NCI-H2227 (cell line): Measurements from ENCODE around the gene CHCHD6.

Source experiments
- DNase-seq: peaks from one replicate; lab custom pipeline; 2025; ENCODE audit not compliant: unreplicated experiment; lab: John Stamatoyannopoulos, UW

Gene CHCHD6

DNA sequence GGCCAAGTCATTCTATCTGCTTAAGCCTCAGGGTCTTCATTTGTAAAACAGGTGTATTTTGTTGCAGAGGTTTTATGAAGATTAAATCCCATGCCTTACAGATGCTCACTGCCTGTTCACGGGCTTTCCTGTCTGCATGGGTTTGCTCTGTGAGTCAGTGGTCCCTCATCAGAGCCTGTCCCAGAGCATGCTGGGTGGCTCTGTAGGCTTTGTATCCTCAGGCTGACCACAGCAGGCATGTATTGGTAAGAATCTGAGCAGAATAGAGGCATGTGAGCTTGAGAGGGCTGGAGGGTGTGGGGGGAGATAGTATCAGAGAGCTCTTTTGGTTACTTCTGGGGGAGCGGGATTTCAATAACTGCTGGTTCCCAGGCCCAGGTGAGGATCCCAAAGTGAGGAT, 233.5 kb downstream of the CHCHD6 start:
- no peak for DNase-seq

DNA sequence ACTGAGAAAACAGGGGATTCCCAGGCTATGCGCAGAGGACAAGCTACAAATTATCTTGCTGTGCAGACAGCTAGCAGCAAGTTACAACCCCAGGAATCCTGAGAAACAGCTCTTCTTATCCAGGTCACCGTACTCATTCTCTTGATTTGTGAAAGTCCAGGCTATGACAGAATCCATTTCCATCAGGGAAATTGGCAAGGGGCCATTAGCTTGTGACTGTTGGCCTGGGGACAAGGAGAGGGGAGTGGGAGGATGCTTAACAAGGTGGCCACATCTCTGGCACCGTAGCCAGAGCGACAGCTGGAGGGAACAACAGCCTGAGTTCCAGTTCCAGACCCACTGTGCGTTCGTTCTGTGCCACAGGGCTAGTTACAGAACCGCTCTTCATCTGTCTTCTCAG, 233.9 kb downstream of the CHCHD6 start:
- DNase-seq, result no peak

DNA sequence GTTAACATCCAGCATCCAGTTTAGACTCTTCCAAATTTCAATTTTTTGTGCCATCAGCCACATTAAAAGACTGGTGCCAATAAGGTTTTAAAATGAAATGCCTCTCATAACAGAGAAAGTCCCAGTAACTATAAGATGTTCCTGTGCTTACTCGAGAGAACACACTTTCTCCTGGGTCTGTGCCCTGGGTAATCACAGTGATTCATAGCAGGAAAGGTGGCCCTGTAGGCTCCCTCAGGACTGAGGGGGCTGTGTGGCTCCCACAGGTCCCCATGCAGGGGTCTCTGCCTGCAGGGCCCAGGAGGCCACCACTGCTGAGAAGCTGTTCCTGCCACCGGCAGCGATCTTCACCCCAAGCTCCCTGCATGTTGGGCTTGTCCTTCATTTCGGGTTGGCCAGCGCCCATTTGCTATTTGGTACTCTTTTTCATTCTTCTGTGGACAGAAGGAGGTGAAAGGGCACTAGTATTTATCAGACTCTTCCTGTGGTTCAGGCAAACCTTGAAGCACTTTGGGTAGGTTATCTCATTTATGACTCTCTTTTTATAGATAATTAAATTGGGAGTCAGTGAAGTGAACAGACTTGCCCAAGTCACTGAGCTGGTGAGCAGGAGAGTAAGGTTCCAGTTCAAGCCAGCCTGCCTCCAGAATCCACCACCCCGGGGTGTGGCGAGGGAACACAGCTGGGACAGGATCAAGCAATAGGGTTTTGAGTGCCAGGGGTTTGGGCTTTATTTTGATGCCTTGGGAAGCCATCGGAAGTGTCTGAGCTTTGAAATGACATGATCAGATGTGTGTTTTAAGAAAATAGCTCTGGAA, 234.7 kb downstream of the CHCHD6 start:
- no peak for DNase-seq

DNA sequence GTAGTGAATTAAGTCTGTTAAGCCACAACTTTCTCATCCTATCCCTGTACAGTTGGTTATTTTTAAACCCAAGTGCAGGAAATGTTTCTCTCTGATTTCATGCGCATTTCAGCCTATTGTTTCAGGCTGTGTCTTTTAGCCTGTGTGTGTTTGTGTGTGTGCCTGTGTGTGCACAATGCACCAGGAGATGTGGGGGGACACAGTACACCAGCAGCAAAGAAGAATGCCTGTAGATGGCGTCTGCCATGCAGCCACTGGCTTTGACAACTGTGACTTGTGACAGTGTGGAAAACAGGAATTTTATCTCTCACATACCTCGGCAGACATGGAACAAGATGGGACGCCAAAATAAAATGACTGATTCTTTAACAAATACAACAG, 235.3 kb downstream of the CHCHD6 start:
- no peak for DNase-seq

DNA sequence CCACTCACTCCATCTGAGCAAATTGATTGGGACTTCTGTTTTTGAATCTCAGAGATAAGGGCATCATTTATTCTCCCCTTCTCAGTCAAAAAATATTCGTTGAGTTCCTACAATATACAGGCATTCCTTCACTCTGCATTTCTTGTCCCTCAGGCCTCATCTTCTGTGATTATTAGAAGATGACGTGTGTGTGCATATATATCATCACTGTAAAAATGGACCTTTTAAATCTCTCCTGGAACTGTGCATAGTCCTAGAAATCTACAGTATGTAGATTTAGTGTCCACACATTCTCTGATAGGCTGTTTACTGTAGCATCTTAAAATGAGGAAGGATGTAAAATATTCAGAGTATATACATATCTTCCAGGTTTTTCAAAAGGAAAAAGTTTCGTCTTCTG, 235.7 kb downstream of the CHCHD6 start:
- DNase-seq, result no peak

DNA sequence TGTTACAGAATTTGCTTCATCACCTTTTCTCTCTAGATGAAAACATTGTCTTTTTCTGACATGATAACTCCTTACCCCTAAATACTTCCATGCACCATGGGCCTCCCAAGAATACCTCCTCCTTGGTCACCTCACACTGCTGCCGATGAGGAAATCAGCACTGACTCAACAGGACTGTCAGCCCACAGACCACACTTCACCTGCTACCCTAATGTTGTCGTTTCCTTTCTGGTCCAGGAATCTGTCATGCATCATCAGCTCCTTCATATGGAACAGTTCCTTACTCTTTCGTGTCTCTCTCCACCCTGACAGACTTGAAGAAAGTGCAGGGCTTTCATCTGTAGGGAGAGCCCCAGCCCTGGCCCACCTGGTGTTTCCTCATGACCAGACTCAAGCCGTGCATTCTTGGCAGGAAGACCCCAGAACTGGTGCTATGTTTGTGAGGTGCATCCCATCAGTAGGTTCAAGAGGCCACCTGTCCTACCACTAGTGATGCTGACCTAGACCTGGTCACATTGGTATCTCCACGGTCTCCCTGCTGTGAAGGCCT, 237.8 kb downstream of the CHCHD6 start:
- no peak for DNase-seq

DNA sequence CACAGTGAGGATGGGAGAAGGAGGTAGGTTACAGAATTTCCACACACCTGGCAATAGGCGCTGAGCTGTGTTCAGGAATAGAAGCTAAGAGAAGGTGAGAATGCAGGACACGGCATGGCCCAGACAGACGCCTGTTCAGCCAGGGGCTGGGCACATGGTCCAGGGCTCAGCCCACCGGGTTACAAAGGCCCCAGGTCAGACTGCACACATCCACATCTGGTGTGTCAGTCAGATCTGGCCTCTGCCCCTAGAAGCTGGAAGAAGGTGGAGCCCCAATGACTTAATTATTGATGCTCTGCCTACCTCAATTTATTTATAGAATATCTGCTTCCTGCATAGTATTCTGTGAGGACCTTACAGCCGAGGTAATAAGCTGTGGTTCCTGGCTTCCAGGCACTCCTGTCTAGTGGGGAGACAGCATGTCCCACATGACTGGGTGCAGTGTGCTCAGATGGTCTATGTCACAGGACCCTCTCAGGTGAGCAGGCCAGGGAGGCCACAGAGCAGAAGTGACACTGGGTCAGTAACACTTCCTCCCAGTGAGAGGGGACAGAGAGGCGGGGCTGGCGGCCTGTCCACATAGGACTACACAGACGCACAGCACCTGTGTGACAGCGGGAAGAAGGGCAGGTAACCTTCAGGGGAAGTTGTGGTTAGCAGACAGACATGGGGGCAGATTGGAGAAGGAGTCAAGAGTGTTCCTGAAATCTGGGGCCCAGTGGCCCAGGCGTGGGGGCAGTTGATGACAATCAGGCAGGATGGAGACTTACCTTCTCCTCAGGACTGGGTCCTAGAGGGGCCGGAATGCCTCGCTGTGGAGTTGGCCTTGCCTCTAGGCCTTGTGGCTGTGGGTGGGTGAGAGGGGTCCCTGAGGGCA, 240.3 kb downstream of the CHCHD6 start:
- no peak for DNase-seq

DNA sequence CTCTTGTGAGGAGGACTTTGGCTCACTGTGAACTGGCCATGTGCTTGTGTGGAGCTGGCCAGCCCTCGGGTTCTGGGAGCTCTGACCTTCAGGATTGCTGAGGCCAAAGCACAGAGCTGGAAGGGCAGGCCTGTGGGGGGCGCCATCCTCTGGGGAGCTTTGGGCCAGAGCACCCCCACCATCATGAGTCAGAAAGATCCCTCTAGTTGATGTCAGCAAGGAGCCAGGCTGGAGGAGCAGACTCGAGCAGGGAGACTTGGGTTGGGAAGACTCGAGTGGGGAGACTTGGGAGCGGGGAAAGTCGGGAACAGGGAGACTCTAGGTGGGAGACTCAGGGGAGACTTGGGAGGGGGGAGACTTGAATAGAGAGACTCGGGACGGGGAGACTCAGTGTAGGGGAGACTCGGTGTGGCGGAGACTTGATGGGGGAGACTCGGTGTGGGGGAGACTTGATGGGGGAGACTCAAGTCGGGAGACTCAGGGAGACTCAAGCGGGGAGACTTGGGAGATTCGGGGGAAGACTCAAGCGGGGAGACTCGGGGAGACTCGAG, 241.2 kb downstream of the CHCHD6 start:
- no peak for DNase-seq

DNA sequence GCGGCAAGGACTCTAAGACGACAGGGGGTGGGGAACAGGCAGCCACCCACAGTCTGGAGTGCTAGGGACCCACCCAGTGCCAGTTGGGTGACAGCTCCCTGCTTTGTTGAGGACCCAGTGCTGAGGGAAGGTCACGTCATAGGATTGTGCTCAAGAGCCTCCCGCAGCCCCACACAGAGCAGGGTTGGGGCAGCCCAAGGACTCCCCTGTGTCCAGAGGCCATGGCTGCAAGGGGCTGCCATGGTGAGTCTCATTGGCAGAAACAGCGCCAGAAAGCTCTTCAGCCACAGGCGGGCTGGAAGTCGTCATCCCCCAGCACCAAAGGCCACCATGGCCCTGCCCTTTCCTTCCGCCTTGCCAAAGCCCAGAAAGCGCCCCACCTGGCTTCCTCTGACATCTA, 241.9 kb downstream of the CHCHD6 start:
- DNase-seq, result no peak

DNA sequence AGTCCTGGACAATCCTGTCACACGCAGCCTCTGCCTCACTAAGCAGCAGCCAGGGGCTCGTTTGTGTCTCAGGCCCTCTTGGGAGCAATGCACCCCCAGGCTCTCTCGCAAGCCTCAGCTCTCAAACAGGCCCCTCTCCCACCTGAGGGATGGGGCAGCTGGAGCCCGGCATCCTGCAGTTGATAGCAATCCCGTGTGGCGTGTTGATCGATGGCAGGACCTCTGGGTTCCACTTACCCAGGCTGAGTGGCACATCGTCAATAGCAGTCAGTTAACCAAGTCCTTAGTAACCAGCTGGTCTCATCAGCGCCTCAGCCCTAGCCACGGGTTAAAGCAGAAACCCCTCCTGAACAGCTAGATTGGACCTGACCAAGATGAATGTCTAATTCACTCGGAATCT, 242.4 kb downstream of the CHCHD6 start:
- DNase-seq, result no peak

DNA sequence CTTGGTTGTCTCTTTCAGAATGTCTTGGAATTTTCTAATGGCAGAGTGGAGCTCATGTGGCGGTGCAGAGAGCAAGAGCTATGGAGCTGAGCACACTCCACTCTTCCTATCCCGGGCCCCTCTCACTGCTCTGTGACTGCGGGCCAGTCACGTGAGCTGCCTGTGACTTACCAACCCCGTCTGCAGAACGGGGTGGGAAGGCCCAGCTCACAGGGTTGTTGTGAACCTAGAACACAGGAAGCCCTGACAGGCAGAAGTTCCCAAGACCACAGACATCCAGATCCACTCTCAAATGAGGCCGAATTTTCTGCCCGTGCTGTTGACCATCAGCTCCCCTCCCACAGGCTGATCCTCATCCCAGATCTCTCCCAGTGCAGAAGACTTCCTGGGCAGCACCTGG, 243.4 kb downstream of the CHCHD6 start:
- DNase-seq, result no peak

DNA sequence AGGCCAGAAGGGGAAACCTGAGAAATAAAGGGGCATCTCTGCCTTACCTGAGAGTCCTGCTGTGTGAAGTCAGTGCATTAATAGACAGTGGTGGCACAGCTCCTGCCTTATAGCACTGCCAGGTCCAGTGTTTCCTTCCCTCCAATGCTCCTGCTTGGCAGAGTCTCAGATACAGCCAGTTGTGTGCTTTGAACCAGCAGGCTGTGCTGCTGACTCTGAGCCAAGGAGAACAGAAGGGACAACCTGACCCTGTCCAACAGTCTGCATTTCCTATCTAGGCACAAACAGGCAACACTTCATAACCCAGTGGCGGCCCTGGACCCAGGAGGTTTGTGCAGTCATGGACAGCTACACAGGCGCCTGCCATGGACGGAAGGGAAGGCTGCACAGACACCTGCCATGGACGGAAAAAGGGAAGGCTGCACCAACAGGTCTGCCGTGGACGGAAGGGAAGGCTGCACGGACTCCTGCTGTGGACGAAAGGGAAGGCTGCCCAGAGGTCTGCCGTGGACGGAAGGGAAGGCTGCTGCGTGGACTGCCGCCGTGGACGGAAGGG, 245.0 kb downstream of the CHCHD6 start:
- no peak for DNase-seq

DNA sequence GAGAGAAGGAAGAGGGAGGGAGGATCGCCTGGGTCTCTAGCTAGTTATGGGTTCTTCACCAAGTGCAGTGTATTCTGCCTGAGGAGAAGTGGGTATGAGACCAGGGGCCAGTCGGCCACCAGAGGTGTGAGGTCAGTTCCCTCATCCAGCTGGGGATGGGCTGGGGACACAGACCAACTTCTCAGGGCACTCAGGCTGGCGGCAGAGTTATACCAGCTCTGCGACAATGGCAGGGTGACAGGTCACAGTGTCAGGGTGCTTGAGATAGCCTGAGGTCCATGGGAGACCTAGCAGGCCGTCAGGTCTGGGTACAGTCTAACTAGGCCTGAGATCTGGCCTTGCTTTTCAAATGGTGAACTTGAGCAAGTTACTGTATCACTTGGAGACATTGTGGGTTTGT, 247.5 kb downstream of the CHCHD6 start:
- no peak for DNase-seq

DNA sequence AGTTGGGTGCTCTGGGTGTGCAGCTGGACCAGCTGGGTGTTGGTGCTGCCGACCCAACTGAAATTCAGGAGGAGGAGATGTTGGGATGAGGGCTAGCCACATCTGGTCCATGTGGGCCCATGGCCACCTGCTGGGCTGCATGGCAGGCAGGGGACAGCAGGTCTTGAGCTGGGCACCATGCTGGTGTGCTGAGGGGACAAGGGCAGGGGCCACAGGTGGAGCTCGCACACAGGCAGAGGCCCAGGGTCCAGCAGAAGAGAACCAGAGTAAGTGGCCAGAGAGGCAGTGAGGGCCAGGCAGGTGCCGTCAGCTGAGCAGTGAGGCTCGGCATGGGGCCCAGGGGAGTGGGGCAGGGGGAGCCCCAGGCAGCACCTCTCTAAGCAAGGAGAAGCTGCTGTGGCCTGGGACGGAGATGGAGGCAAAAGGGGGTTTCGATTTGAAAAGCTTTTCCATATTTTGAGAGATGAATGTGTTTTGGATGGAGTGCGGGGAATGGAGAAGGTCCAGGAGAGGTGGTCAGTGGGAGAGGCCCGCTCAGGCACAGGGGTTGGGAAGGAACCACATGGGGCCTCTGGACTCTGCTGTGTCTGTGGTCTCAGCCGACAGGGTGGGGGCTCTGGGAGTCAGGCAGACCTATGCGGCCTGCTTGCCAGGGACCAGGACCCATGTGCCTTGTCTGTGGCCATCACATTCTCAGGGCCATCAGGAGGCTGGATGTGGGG, 248.4 kb downstream of the CHCHD6 start:
- no peak for DNase-seq

DNA sequence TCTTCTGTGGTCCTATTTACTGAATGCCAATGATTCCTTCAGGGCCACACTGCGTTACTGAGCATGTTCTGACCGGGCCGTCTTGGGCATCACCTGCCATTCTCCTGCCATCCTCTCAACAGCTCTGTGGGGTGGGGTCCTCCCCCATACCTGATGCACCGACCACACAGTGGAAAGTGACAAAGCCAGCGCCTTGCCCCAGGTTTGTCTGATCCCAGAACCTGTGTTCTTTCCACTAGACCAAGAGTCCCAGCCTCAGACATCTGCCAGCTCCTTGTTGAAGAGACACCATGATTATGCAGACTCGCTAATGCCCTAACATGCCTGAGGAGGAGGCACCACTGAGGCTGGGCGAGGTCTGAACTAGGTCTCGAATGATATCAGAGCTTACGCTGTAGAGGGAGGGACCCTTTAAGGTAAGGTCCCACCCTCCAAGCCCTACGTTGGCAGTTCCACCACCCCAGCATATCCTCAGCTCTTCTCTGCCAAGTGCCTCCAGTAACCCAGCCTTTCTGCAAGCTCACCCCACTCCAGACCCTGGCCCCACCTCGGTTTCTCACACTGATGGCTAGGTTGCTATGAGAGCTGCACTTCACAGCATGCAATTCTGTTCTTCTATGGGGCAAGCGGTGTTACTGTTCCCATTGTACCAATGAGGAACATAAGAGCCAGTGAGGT, 249.1 kb downstream of the CHCHD6 start:
- DNase-seq, result no peak

DNA sequence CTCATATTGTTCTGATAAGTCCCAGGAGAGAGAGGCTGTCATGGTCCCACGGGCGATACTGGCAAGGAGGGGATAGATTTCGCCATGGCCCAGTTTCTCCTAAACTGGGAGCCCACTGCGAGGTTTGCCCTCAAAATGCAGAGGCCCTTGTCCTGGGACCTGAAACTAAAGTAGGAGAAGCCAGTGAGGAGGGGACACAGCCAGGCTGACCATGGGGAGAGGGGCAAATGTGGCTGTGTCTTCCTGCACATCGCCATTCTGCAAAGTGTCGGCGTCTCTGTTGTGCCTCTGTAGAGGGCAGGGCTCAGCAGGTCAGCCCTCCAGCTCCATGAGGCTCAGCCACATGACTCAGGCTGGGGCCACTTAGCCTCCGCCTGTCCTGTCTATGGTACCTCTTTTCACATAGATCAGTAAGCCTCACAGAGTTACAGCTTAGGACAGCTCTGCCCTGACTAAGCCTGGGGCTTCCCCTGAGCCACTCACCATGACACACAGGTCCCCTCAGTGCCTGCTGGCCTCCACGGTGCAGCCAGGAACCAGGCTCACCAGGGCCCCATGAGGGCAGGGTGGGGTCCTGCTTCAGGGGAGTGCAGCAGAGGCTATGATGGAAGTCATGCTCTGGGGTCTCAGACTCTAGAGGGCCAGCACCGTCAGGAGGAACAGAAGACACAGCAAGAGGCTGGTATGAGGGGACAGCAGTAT, 250.3 kb downstream of the CHCHD6 start:
- DNase-seq, result no peak

DNA sequence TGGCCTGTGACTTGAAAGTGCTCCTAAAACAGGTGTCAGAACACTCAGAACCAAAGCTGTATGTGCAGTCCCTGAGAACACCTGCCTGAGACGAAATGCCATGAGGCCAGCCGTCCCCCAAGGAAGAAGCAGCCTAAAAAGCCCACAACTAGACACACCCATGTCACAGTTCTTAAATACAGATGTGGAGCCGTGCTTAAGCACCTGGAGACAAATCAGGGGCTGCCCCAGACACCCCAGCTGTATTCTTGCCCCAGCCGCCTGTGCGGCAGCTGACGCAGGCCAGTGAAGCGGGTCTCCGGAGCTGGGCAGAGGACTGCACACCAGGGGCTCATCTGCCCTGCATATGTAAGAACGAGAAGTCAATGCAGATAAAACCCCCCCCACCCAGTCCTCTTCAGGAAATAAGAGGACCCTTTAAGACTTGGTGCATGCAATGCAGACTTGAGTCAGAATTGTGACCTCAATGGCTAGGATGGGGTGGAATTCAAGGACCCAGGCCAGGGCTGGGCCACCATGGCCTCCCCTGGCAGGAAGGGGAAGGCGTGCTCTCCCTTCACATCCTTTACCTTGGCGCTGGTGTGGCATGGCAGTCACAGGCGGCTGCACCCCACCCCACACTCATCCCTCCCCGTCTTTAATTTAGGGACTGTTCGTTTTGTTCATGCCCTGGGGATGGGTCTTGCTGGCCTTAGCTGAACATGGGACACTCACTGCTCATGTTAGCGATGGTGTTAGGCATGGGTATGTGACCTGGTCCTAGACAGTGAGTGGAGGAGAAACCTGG, 251.2 kb downstream of the CHCHD6 start:
- DNase-seq, result no peak

DNA sequence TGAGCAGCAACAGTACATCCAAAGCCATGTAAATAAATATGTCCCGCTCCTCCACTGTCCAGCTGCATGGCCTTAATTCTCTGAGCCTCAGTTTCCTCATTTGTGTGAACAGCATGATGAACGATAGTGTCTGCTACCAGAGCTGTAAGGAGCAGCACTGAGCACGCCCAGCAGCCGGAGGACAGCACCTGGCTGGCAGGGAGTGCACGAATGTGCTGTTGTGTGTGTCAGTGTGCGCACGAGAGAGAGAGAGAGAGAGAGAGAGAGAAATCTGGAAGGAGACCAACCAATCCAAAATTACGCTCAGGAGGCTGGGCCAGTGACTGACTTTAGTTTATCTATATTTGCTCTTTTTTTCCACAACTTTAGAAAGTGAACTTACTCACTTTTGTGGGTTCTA, 252.3 kb downstream of the CHCHD6 start:
- no peak for DNase-seq
